ENCODE results near the gene PFKP.

The PFKP gene

GRCh38 chr10:3132036-3133025 is 65.0 kb downstream of the PFKP start:
- Histone ChIP-seq H3K9me3 (ENCODE audit: insufficient read depth, low read length, severe bottlenecking) (no peaks in the 10 kb centered on the region), H2AFZ (ENCODE audit: low read depth, low read length) (no peak overlapping the region), H3K27ac (ENCODE audit: low read length) (no peak overlapping the region), H4K20me1 (ENCODE audit: insufficient read depth, low read length) (peaks cover 20% of the 10 kb centered on the region), H3K4me3 (ENCODE audit: low read depth in 1 of 2, low read length in 2 of 2) (no peak overlapping the region), H3K9ac (ENCODE audit: low read depth, low read length) (no peak overlapping the region), H3K27me3 (ENCODE audit: insufficient read depth, low read length, poor library complexity) (no peaks in the 10 kb centered on the region), H3K4me1 (ENCODE audit: insufficient read depth, low read length) (no peaks in the 10 kb centered on the region), H3K79me2 (ENCODE audit: insufficient read depth, low read length) (no peaks in the 10 kb centered on the region), H3K4me2 (ENCODE audit: insufficient read depth, low read length) (no peak overlapping the region), H3K36me3 (ENCODE audit: insufficient read depth, low read length) (peaks cover 97% of the 10 kb centered on the region)
- no peak for TF ChIP-seq CTCF (IDR thresholded peaks at IDR 0.05; ENCODE audit: borderline replicate concordance, extremely low read depth, low read length, poor library complexity, severe bottlenecking)
- ATAC-seq (ENCODE audit: insufficient read depth, low read depth): no peak
- no peak for DNase-seq

GRCh38 chr10:3133948-3134347 is 66.6 kb downstream of the PFKP start:
- no peak for ATAC-seq (ENCODE audit: insufficient read depth, low read depth)
- no peaks in the 10 kb centered on the region for H3K27me3 ChIP-seq (ENCODE audit: insufficient read depth, low read length, poor library complexity)
- no peaks in the 10 kb centered on the region for H3K79me2 ChIP-seq (ENCODE audit: insufficient read depth, low read length)
- no peak overlapping the region for H2AFZ ChIP-seq (ENCODE audit: low read depth, low read length)
- H3K9me3 ChIP-seq (ENCODE audit: insufficient read depth, low read length, severe bottlenecking): no peaks in the 10 kb centered on the region
- TF ChIP-seq CTCF (IDR thresholded peaks at IDR 0.05; ENCODE audit: borderline replicate concordance, extremely low read depth, low read length, poor library complexity, severe bottlenecking) (no peak), EZH2 (IDR thresholded peaks at IDR 0.05; ENCODE audit: borderline replicate concordance, low read depth, low read length, severe bottlenecking) (no peak)
- H3K4me1 ChIP-seq (ENCODE audit: insufficient read depth, low read length): no peaks in the 10 kb centered on the region
- peaks cover 19% of the 10 kb centered on the region; the same call in 1 of the 2 replicates for H4K20me1 ChIP-seq (ENCODE audit: insufficient read depth, low read length)
- no peak overlapping the region for H3K27ac ChIP-seq (ENCODE audit: low read length)
- H3K36me3 ChIP-seq (ENCODE audit: insufficient read depth, low read length): peaks cover 97% of the 10 kb centered on the region
- no peak overlapping the region for H3K9ac ChIP-seq (ENCODE audit: low read depth, low read length)
- H3K4me3 ChIP-seq (ENCODE audit: low read depth in 1 of 2, low read length in 2 of 2): no peak overlapping the region
- H3K4me2 ChIP-seq (ENCODE audit: insufficient read depth, low read length): no peak overlapping the region
- DNase-seq: no peak

- no peak for ATAC-seq (ENCODE audit: insufficient read depth, low read depth)
- DNase-seq: no peak
- H3K9ac ChIP-seq (ENCODE audit: low read depth, low read length): no peak overlapping the region
- no peak overlapping the region for H3K4me2 ChIP-seq (ENCODE audit: insufficient read depth, low read length)
- TF ChIP-seq CTCF (IDR thresholded peaks at IDR 0.05; ENCODE audit: borderline replicate concordance, extremely low read depth, low read length, poor library complexity, severe bottlenecking) (no peak), EZH2 (IDR thresholded peaks at IDR 0.05; ENCODE audit: borderline replicate concordance, low read depth, low read length, severe bottlenecking) (no peak)
- no peak overlapping the region for H3K4me3 ChIP-seq (ENCODE audit: low read depth in 1 of 2, low read length in 2 of 2)
- peaks cover 17% of the 10 kb centered on the region; the same call in 1 of the 2 replicates for H4K20me1 ChIP-seq (ENCODE audit: insufficient read depth, low read length)
- no peaks in the 10 kb centered on the region for H3K9me3 ChIP-seq (ENCODE audit: insufficient read depth, low read length, severe bottlenecking)
- no peaks in the 10 kb centered on the region for H3K79me2 ChIP-seq (ENCODE audit: insufficient read depth, low read length)
- no peak overlapping the region for H3K27ac ChIP-seq (ENCODE audit: low read length)
- peaks cover 97% of the 10 kb centered on the region for H3K36me3 ChIP-seq (ENCODE audit: insufficient read depth, low read length)
- H3K27me3 ChIP-seq (ENCODE audit: insufficient read depth, low read length, poor library complexity): no peaks in the 10 kb centered on the region
- no peak overlapping the region for H2AFZ ChIP-seq (ENCODE audit: low read depth, low read length)
- no peaks in the 10 kb centered on the region for H3K4me1 ChIP-seq (ENCODE audit: insufficient read depth, low read length)
Measured at GRCh38 chr10:3135006-3135405, 67.7 kb downstream of the PFKP start.
